Cardiac atrium fibroblast (primary cell): Measurements from ENCODE around the gene ZNF790. TPM values are rescaled to one million over a fixed set of nuclear protein-coding genes. Genes with fewer than 3 reads are reported as not detected.

Experiments used
- total RNA-seq: library from RNA; depleted of rRNA; stranded (reverse); fragments of >200 nt; gene quantifications from 2 replicates; pipeline ENCODE4 v1.2.3, GENCODE V29; 2015

ZNF790 gene
- 2.9 and 6.3 TPM in 2 replicates for total RNA-seq

DNA sequence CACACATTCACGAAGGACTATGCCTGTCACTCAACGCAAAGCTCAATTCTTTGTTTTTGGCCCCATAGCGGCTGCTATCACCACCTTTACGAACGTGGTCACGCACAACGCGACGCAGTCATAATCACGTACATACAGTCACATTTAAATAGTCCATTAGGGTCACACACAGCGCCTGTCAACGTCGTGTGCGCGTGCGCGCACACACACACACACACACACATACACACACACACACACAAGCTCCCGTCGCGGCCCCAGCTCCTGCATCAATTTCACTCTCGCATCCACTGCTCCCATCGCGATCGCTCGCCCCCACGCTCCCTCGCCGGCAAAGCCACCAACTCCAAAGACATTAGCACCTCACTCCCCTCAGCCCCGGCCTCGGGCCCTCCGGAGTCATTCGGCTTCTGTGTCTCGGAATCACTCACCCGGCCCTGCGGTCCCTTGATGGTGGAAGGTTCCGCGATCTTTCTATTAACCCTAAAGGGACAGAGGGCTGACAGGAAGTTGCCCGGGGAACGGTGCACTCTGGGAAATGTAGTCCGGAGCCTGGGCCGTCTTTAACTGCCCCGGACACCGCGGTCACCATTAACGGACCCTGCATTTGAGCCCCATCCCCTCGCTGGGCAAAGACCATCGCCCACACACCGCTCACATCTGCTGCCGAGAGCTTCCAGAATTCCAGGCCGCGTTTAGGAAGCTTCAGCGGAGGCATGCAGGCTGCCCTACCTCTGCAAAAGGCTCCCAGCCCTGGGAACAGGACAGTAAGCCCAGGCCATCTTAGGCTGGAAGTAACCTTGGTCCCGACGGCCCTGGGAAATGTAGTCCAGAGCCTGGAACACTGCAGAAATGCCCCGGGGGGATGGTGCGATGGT lies at the start of gene ZNF790:
TSS of gene ZNF790 (minus strand) at position 482 of the 878 bp plus-strand sequence. CDS start 12,768 bp downstream, outside the sequence.

GRCh38 chr19:36850559-36851442 lies 12.6 kb upstream of the ZNF790 start, which contains the start of gene ZNF345:
TSS of gene ZNF345 (plus strand) at chr19:36850876. CDS start at chr19:36876831, 25,955 bp downstream.

DNA sequence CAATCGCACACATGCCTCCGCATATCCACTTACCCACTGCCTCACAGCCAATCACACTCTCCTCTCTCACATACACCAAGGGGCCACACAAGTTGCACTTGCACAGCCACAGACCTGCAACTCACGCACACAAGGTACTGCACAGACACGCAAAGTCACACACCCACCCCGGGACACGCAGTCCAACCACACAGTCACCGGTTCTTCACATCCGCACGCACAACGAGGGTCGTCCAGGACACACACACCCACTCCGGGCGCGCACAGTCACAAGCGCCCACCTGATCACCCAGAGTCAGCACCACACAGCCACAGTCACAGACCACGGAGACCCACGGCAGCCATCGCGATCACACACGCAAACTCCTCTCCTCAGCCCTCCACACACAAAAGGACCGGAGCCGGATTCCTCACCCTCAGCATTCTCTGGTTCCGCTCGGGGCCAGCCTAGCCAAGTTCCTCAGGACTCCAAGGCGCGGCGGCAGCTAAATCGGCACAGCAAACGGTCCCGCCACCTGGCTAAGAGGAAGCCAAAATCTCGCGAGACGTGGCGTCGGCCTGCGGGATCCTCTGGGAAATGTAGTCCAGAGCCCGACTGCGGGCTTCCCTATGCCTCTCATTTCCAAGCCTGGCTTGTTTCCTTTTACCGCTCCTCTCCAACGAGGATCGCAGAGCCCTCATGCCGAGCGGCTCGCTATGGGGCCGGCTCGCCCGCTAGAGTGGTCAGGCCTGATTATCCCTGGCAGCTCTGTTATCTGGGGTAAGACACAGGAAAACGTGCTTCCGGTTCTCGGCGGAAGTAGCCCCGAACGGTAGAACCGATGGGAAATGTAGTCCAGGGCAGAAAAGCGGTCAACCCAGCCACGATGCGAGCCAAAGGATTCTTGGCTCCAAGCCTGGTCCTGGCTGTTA lies 65.6 kb downstream of the ZNF790 start, which contains the start of gene ZNF850:
TSS of gene ZNF850 (minus strand) at position 497 of the 912 bp plus-strand sequence. CDS start 10,201 bp downstream, outside the sequence.

Other genes starting within 250 kb of the ZNF790 start
- gene ZNF382, start 233.1 kb downstream of the ZNF790 start, total RNA-seq = 4.5 and 8.3 TPM in 2 replicates
- 2.1 and 4.0 TPM in 2 replicates for gene ZNF461, start 171.6 kb downstream of the ZNF790 start, total RNA-seq
- gene ZNF567, start 150.8 kb downstream of the ZNF790 start, total RNA-seq = 4.9 and 12.5 TPM in 2 replicates
- gene ZNF850, start 65.6 kb downstream of the ZNF790 start, total RNA-seq = 2.3 and 2.8 TPM in 2 replicates
- 1.6 and 4.7 TPM in 2 replicates for gene ZNF345, start 12.5 kb upstream of the ZNF790 start, total RNA-seq
- 2.0 and 4.7 TPM in 2 replicates for gene ZNF829, start 77.9 kb upstream of the ZNF790 start, total RNA-seq
- gene ZNF568, start 77.9 kb upstream of the ZNF790 start, total RNA-seq = 6.3 and 9.1 TPM in 2 replicates
- 3.1 and 7.5 TPM in 2 replicates for gene ZNF420, start 240.0 kb upstream of the ZNF790 start, total RNA-seq